Esophagus mucosa (tissue), 1 donor: ENCODE results near the gene C10orf71. TPM values are rescaled to one million over a fixed set of nuclear protein-coding genes. Genes with fewer than 3 reads are reported as not detected.

Experiments
- ATAC-seq: fragments of 200-7000 bp; cut with Tn5 transposase; one replicate; pipeline ENCODE4 v1.9.1; 2020
- total RNA-seq: library from RNA; stranded (reverse); gene quantifications from one replicate; pipeline ENCODE4 v1.2.4, GENCODE V29; 2023
- donor health status: DM: yes; HTN: yes; CAD: no.

C10orf71 gene
- total RNA-seq, 1 donor from 2014 or later: not detected

DNA sequence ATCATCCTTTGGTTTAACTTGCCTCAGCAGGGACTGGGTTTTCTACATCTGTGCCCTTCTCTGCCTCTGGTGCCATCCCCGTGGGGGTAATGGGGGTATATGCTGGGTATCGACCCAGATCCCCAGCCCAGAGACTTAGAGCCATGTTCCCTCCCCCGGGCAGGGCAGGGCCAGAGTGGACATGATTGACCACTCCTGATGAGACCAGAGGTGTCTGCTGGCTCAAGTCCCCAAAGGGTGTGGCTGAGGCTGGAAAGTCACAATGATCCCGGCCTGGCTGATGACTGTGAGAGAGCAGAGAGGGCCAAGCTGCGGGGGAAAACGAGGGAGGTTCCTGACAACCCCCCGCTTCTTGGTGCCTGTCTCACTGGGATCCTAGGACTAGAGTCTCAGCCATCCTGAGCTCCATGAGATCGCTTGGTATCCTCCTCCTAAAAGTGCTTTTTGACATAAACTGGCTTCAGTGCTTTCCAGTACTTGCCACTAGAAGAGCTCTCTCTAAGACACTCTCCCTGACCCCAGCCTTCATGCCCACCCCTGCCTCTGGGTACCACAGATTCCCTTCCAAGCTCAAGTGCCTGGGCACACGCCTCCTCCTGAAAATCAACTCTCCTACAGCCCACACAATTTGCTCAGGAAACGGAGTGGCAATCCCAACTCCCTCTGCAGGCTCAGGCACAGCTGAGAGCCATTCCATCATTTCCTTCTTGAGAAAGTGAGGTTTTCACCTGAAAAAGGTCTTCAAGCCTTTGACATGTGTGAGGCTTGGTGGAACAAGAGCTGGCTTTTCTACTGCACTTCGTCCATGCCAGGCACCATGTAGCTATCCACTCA is 63.0 kb downstream of the C10orf71 start:
- no peak for ATAC-seq

GRCh38 chr10:49362596-49363260 is 63.8 kb downstream of the C10orf71 start:
- no peak for ATAC-seq

- no peak for ATAC-seq
These were observed 64.5 kb downstream of the C10orf71 start for GRCh38 chr10:49363309-49364031.

- ATAC-seq: no peak
These were observed 65.1 kb downstream of the C10orf71 start for GRCh38 chr10:49364051-49364450.

GRCh38 chr10:49364747-49365146 is 65.8 kb downstream of the C10orf71 start:
- ATAC-seq: no peak

- no peak for ATAC-seq
These were observed 66.3 kb downstream of the C10orf71 start for GRCh38 chr10:49365275-49365674.

DNA sequence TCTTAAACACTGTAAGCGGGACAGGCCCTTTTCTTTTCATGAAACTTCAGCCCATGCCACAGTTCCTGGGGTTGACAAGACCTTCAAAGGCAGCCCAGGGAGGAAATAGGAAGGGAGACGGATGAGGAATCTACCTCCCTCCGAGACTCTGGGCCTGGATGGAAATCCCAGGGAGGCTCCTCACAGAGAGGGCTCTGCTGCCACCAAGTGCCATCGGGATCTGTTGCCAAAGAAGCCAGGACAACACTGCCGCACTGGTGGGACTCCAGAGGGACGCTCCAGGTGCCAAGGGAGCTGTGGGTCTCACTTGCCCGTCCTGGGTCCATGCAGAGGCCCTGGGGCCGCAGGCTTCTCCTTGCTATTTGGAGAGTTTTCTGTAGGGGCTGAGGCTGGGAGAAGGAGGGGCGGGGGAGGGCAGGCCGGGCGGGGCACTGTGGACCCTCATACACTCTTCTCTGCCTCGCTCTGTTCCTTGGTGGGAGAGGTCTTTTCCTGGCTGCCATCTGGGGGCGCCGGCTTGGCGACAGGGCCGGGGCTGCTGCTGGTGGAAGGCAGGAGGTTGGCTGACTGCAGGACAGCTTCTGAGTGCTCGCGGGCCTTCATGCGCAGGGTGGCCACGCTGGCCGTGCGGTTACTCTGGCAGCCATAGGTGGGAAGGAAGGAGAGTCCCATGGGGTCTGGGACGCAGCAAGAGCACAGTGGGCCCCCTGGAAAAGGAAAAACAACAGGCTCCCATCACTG is 66.9 kb downstream of the C10orf71 start:
- no peak for ATAC-seq

DNA sequence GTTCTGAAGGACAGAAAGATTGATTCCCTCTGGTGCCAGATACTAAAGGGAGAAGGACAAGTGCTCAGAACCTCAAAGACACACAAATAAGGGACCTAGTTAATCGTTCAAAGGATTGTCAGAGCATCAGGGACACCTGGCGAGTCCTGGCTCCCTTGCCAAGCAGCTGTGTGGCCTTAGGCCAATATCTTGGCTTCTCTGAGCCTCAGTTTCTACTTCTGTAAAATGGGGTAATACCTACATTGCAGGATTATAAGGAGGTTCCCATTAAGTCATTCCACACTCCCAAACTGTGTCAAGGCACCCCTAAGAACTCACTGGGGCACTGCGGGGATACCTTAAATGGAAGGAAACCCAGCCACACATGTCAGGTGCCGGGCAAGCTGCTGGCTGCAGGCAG is 67.5 kb downstream of the C10orf71 start:
- no peak for ATAC-seq

- ATAC-seq: no peak
These were observed 68.6 kb downstream of the C10orf71 start for GRCh38 chr10:49367600-49367999.

GRCh38 chr10:49368256-49368655 is 69.3 kb downstream of the C10orf71 start:
- ATAC-seq: no peak

GRCh38 chr10:49369216-49370162 is 70.5 kb downstream of the C10orf71 start:
- no peak for ATAC-seq

- no peak for ATAC-seq
These were observed 71.5 kb downstream of the C10orf71 start for GRCh38 chr10:49370326-49371100.

- no peak for ATAC-seq
These were observed 73.0 kb downstream of the C10orf71 start for GRCh38 chr10:49371967-49372366.

- ATAC-seq: no peak
These were observed 74.4 kb downstream of the C10orf71 start for GRCh38 chr10:49373361-49373760.

DNA sequence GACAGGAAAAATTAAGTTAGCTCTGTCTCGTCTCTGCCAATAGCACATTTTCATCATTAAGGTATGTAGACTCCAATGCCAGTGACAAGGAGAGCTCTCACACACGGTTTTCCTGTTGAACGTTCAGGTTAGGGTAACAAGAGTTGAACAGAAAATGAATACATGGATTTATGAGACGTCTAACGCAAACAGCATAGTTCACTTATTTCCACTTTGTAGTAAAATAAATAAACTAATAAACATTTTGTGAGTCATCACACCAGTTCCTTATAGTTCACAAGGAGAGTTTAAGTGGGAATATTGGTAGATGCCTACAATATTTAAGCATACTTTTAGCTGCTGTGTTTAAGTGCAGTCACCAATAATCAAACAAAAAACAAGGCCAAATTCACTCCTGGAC is 75.8 kb downstream of the C10orf71 start:
- ATAC-seq: no peak

DNA sequence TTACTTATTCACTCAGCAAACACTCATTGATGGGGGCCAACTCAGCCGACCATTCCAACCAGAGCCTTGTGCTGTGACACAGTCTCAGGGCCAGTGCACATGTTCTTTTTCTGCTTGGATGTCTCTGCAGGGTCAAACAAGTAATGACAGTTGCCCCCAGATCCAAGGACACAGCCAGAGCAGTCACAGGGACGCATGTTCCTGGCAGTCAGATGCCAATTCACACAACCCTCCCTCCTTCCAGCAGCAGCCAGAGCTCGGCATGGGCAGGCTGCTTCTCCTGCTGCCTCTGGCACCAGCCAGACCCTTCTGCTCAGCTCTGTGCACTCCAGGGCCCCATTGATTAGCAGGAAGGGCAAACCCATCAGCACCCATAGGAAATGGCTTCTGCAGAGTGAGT is 76.6 kb downstream of the C10orf71 start:
- no peak for ATAC-seq
